NCI-H2081 (cell line): ENCODE data around the gene PAIP2B.

ENCODE experiments used
- DNase-seq, 2 experiments: peaks; one replicate each; lab custom pipeline; 2025; lab: John Stamatoyannopoulos, UW

PAIP2B gene

GRCh38 chr2:71153585-71154224 lies 73.2 kb downstream of the PAIP2B start:
- DNase-seq: no peak

DNA sequence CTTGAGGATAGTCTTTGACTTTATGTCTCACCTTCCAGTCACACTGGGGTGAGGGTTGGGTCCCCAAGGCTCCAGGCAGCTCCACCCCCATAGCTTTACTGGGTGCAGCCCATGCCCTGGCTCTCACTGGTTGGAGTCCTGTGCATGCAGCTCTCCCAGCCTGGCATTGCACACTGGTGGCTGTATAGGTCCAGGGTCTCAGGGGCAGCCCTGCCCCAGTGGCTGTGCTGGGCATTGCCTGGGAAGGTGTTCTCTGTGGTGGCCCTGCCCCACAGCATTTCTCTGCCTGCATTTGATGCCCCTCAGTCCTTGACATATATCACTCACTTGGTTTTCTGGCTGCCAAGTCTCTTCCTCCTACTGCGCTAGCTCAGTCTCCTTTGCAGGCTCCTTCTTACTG lies 75.3 kb downstream of the PAIP2B start:
- no peak for DNase-seq

GRCh38 chr2:71150082-71150816 lies 76.7 kb downstream of the PAIP2B start:
- DNase-seq: no peak

DNA sequence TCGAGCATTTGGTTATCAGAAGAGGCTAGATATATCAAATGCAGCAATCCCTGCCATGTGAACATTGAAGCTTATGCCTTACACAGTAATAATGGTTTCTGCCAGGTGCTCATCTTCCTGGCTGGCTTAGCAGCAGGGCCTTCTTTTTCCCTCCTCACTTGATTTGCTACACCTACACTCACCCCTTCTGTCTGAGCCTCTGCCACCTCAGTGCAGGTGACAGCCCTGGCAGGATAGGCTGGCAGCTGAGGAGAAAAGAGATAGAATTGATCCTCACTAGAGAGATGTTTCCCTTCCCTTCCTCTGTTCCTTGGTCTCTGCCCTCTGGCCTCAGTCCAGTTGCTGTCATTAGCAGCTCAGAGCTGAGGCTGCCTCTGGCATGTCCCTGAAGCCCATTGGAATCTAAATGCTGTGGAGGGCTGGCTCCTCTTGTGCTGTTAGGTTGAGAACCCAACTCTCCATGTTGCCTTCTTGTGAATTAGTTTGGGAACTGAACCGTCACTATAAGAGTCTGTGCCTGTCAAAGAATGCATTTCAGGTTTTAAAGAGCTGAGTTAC lies 78.3 kb downstream of the PAIP2B start:
- DNase-seq: no peak

DNA sequence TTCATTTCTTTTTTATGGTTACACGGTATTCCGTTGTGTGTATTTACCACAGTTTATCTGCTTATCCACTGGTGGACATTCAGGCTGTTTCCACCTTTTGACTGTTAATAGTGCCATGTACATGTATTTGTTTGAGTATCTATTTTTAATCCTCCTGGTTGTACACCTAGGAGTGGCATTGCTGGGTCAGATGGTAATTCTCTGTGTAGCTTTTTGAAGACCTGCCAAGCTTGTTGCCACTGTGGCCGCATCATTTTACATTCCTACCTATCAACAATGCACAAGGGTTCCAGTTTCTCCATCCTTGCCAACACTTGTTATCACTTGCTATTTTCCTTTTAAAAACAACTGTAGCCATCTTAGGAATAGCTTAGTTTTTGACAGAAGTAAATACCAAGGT lies 83.1 kb downstream of the PAIP2B start:
- no peak for DNase-seq

- DNase-seq: no peak
These were observed 90.7 kb downstream of the PAIP2B start for GRCh38 chr2:71136174-71136573.

- no peak for DNase-seq
These were observed 93.3 kb downstream of the PAIP2B start for GRCh38 chr2:71133603-71134002.
